Eye (tissue), 1 donor: ENCODE measurements around the gene IAPP.
"Not testable (repeated sequence)": the region's sequence is repeated elsewhere in the genome, so short reads cannot be mapped to it uniquely, and the experiment has no call there.

Source experiments
- DNase-seq: peaks from one replicate; pipeline ENCODE4 v3.0.0-alpha.2; 2015

Gene IAPP

DNA sequence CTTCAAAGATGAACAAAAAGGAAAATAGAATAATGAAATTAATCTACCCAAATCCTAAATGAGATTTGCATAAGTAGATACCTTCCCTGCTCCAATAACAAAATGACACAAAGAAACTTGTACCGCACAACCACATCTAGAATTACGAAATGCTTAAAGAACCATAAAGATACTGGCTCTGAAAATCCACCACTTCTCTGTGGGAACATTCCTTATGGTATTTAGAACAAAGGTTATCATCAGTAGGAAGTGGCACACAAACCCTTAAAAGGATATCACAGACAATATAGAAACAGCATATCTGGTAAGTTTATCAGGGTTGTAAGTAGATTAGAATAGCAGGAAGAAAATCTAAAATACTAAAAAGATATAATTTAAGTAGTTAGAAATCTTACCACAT is 11.6 kb downstream of the IAPP start:
- no peak for DNase-seq

DNA sequence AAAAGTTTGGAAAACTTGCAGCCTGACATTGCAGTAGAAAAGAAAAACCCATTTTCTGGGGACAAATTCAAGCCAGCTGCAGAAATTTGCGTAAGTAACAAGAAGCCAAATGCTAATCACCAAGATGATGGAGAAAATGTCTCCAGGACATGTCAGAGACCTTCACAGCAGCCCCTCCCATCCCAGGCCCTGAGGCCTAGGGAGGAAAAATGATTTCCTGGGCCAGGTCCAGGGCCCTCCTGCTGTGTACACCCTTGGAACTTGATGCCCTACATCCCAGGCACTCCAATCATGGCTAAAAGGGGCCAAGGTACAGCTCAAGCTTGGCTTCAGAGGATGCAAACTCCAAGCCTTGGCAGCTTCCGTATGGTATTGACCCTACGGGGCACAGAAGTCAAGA is 14.5 kb downstream of the IAPP start:
- DNase-seq = no peak

DNA sequence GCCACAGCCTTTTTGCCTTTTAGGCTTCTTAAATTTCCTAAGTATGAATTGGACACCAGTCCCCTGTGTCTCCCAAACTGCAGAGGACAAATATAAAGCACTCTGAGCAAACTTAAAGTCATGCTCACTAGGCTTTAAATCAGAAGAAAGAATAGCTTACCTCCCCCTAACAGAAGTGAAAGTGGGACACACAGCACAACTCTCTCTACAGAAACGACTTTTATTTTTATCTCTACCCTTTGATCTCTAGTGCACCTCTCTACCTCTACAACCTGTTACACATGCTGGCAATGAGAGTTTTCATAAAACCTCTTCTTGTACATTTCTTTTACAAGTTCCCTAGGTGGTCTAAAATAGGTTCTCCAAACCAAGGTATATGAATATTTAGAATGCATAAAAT is 19.7 kb downstream of the IAPP start:
- no peak for DNase-seq

- DNase-seq = not testable (repeated sequence)
Observed at GRCh38 chr12:21394828-21395626, 22.3 kb downstream of the IAPP start.

- no peak for DNase-seq
Observed at GRCh38 chr12:21413369-21414277, 40.9 kb downstream of the IAPP start.

DNA sequence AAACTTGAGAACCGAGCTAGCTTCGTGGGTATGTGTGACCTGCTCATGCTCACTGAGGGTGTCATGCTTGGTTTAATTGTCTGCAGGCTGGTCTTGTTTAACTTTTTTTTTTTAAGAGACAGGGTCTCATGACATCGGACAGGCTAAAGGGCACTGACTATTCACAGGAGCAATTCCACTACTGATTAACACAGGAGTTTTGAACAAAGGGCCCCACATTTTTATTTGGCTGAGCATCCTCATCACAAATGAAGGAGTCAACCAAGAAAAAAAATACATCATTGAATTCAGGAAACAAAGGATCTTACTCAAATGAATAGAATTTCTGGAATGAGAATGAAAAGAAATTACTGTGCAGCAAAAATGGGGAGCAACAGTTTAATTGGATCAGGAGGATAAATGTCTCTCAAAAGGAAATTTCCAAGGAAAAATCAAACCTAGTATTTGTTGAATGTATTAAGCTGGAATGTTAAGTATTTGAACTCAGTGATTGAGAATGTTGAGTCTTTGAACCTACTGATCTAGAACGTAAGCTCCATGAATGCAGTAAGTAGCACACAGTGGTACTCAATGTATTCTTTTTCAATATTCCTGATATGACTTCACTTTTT is 43.9 kb downstream of the IAPP start:
- peak; percentile 65 for DNase-seq

DNA sequence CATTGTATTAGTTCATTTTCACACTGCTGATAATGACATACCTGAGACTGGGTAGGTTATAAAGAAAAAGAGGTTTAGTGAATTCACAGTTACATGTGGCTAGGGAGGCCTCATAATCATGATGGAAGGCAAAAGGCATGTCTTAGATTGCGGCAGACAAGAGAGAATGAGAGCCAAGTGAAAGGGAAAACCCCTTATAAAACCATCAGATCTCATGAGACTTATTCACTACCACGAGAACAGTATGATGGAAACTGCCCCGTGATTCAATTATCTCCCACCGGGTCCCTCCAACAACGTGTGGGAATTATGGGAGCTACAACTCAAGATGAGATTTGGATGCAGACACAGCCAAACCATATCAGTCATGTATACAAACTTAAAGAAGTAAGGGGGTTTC is 45.7 kb downstream of the IAPP start:
- not testable (repeated sequence) for DNase-seq

GRCh38 chr12:21419009-21419699 is 46.5 kb downstream of the IAPP start:
- not testable (repeated sequence) for DNase-seq

- no peak for DNase-seq
Observed at GRCh38 chr12:21428241-21428640, 55.5 kb downstream of the IAPP start.
